Daoy (cell line): ENCODE measurements around the gene TAGLN3. TPM values are rescaled to one million over a fixed set of nuclear protein-coding genes. Genes with fewer than 3 reads are reported as not detected.

Experiments used
- DNase-seq: peaks from one replicate; pipeline ENCODE4 v3.0.0-alpha.2; 2015; ENCODE audit warnings: low read depth
- total RNA-seq: library from RNA; depleted of rRNA; stranded (reverse); fragments of >200 nt; shearing (Covaris generic); gene quantifications from 2 replicates; pipeline ENCODE4 v1.2.3, GENCODE V29; 2014

Gene TAGLN3
- total RNA-seq, 1 experiment from 2014 or later: 0.80 TPM

DNA sequence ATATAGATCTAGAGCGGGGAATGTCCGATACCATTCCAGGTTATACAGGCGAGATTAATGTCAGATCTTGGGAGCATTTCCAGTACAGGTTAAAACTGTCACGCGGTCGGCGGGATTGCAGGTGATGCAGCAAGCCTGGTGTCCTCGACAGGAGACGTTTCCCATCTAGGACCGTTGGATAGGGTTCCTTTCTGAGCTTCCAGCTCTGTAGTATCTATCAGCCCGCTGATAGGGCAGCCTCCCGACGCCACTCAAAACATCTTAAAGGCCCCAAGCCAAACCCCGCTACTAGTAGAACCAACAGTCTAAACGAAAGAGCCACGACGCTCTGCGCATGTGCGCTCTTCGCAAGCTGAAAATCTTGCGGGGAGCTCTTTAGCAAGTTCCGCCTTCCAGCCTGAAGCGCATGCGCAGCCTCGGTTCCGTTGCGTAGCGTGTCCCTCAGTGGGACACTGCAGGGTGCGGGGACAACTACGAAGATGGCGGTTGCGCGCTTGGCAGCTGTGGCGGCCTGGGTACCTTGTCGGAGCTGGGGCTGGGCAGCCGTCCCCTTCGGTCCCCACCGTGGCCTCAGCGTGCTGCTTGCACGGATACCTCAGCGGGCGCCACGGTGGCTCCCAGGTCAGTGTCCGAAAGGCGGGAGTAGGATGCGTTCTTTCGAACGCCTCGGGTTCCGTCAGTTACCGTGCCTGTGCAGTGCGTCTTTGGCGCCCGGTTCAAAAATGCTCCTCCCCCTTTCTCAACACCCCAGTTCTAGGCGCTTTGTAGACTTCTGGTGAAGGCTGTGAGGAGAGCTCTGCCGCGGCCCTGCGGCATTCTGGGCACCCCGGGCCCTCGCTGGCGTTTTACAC, 19.9 kb upstream of the TAGLN3 start, which contains the start of gene ABHD10:
ABHD10 (plus strand) TSS at position 444 of the 851 bp plus-strand sequence; CDS start at position 480, 36 bp downstream.
- peak; percentile 99 for DNase-seq

DNA sequence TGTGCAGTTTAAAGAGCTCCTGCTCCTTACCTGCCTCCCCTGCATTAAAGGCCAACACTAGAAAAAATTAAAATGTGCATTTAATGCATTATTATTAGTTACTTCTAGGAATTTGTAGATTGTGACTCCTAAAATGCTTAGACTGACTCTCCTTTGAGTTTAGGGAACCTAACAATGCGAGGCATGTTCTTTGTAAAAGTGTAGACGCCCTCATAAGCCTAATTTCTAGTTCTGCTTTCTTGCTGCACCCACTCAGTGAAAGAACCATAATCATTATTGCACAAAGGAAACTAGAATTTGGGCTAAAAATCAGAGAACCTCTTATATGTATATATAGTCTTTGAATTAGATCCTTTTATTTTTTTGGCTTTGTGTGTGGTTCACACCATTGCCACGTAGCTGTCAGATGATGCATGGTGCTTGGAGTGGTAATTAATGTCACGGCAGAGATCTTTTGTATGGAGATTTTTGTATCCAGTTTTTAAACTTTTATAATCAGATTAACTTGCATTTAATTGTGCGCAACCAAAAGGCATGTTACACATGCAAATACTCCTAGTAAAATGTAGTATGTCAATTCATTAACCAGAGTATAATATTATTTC, 19.2 kb upstream of the TAGLN3 start:
- peak; percentile 21 for DNase-seq

DNA sequence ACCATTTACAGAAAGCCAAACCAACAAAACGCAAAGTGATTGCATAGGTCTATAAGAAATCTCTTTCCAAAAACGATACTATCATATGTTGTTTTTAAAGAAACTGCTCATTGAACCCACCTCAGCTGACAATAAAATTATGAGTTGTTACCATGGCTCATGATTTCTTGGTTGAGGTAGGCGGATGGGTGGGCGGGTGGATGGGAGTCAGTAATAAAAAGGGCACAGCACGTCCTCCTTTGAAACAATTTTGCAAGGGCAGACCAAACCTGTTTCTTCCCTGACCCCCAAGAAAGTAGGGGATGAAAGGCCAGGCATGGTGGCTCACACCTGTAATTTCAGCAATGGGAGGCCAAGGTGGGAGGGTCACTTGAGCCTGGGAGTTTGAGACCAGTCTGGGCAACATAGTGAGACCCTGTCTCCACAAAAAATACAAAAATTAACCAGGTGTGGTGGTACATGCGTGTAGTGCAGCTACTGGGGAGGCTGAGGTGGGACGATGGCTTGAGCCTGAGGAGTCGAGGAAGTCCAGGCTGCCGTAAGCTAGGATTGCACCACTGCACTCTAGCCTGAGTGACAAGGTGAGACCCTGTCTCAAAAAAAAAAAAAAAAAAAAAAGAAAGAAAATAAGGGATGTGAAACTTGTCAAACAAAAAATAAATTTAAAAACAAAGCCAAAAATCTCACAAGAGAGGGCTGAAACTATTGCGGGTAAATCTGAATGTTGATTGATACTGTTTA, 17.8 kb upstream of the TAGLN3 start:
- DNase-seq: no peak

DNA sequence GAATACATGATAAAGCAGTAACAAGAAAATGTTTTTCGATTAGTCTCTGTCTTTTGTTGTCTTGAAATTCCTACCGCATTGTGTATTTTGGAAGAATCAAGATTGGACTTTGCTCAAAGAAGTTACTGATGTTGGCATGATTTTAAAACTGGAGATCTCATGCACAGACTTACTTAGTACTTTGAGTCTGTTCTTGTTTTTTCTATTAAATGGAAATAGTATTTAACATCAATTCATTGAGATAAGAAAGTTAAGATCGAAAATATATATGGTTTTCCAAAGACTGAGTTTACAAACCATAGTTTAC, 17.3 kb upstream of the TAGLN3 start:
- DNase-seq: no peak

DNA sequence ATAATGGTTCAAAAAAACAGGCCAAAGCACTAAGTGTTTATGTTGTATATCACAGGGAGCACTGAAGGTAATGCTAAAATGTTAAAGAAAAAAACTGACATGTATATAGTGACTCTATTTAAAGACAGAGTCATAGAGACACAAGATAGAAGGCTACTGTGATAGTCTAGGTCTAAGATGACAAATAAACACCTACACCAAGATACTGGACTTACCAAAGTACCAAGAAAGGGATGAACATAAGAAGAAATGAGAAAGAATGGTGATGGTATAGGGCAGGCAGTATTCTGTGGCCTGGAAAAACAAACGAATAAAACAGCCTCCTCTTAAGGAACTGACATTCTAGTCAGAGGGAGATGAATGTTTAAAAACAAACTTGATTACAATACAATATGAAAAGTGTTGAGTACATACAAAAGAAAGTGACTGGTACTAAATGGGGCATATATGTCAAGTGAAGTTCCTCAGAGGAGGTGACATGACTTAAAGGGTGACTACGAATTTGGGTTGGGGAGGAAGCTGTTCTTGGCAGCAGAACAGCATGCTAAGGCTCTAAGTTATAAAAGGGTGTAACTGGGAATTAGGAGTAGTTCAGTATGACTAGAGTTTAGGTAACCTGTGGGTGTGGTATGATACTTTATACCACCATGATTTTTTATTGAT, 14.0 kb upstream of the TAGLN3 start:
- DNase-seq: no peak

DNA sequence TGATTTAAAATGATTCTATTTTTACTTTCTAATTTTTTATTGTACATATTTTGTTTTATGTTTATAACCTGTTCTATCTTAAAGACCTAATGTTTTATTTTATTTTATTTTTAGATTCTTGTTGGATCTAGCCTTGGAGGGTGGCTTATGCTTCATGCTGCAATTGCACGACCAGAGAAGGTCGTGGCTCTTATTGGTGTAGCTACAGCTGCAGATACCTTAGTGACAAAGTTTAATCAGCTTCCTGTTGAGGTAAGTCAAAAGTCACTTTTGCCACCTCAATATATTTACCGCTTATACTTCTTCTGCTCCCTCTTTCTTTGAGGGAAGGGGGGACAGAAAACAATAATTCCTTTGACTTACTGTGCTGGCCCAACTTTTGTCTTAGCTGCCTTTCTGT, 11.9 kb upstream of the TAGLN3 start:
- DNase-seq: no peak

DNA sequence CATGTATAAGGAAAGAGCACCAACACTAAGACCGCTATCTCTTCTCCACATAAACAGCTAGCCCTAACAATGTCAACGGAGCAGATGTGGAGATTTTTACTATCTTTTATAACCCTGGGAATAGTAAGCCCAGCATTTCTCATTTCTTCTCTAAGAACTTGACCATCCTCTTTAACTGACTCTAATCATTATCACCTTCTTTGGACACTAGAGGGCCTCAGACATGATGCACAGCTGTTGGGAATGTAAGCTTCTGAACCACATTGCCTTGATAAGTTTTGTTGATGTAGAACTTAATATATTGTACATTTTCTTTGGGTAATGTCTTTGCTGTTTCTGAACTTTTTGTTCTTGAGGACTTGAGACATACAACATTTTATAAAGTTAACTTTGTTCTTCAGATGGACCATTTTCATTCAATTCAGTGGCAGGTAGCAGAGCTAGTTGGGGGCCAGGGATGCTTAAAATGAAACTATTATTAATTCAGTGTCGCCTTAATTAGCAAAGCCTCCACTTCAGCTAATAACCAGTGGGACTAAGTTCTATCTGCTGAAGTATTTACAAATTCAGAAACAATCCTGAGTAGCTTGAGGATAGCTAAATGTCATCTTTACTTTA, 9.6 kb upstream of the TAGLN3 start:
- DNase-seq: peak; percentile 46

DNA sequence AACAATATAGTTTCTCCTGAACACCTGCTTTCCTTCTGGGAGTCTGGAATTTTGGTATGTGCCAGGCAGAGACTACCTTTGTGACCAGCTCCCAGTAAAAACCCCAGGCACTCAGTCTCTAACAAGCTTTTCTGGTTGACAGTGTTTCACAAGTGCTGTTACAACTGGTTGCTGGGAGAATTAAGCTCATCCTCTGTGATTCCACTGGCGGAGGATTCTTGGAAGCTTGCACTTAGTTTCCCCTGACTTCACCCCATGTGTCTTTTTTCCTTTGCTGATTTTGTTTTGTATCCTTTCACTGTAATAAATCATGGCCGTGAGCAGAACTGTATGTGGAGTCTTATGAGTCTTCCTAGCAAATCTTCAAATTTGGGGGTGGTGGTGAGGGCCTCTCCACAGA, 5.7 kb upstream of the TAGLN3 start:
- DNase-seq: no peak

DNA sequence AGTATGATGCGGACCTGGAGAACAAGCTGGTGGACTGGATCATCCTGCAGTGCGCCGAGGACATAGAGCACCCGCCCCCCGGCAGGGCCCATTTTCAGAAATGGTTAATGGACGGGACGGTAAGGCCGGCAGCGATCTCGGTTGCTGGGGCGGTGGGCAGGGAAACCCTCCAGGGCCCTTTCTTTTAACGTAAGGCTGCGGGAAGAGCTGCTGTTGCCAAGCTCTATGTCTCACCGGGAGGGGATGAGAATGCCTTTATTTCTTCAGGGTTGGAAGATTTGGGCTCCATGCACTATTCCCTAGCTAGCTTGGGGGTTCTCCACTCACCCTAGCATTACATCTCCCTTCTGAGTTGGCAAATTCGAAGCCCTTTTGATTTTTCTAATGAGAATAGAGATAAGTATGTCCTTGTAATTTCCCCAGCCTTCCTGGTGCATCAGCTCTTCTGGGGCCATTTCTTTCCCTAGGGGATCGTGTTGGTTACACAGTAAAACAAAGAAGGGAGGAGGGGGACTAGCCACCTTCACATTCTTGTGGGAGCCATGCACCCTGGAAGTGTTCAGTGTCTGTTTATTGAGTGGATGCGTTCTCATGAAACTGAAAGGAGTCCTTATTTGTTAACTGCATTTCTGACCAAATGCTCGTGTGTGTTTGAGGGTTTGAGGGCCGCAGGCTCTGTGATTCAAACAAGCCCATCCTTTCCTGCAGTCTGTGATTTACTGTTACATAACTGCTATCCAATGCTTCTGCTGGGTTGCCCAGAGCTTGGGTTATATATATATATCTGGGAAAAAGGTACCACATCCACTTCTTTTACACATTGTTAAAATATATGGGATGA, 982 bp downstream of the TAGLN3 start:
- no peak for DNase-seq

DNA sequence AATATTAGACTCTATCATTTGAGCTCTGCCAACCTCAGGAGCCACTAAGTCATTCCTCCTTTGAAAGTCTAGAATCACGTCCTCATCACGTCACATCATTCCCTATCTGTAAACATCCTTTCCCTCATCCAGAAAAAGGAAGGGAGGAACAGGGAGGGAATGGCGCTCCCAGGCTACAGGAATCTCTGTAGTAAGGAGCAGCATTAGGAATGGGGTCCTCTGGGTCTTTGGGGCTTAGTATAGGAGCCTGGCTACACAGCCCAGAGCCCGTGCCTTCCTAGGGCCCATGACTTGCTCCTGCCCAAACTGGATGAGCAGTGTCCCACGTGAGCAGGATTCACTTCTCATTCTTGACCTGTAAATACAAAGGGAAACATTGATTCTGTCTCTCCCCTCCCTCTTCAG, 1.6 kb downstream of the TAGLN3 start:
- no peak for DNase-seq

DNA sequence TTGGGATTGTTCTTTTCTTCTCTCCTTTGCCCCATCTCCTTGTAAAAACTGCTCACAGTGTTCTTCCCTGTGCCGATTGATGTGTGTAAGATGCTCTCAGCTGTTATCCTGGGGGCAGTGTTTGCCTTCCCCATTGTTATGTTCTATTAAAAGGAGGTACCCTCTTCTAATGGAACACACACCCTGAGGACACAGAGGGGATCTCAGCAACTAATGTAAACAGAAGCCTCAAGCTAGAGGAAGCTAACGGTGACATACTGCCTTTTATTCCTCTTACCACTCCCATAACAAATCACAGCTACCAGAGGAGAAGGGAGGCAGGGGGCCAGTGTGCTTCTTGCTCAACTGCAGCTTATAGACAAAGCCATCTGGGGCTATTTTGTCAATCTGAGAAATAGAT, 2.2 kb downstream of the TAGLN3 start:
- no peak for DNase-seq

DNA sequence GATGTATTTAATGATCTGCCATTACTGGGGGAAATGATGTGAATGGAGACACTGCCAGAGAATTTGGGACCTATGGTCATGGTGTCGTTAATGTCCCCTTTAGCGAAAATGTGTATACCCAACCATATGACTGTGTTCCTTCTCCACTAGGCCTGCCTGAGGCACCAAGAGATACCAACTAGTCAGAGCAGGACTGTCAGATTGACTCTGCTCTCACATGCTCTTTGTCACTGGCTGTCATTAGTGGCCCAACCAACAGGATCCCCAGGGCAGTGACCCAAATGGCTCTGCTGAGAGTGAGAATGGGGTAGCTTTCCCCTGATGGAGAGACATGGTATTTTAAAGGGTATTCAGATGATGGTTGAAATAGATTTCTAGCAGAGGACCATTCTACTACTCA, 2.8 kb downstream of the TAGLN3 start:
- no peak for DNase-seq

DNA sequence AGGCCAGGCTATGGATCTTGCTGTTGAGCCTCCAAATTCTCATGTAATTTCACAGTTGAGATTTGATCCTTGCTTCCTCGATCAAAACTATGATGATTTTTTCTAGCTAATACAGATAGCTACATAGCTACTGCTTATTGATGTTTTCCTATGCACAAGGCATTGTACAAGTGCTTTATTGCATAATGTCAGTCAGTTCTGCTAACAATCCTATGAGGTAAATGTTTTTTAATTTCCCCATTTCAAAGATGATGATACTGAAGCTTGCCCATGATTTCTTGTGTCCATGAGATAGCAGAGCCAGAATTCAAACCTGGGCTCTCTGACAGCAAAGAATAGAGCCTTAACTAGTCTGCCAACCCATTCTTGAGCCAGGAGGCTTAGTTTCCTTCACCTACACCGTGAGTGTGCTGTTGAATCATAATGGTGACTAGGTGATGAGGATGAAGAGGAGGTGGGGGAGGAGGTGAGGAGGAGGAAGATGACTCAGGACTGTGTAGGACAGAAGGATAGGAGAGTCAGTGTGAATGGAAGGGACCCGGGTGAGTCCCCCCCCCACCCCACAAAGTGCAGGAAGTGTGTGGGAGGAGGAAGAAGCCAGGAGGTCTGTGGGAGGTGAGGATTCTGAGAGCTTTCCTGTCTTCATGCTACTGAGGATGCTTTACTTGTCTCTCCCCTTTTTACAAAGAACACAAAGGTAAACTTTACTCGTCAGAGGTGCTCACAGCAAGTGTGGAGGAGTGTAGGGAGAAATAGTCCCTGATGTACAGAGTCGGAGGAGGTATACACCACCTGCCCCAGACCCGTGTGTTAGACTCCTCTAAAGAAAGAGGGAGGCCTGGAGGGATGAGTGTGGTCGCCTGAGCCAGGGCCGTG, 3.6 kb downstream of the TAGLN3 start:
- peak; percentile 77 for DNase-seq

DNA sequence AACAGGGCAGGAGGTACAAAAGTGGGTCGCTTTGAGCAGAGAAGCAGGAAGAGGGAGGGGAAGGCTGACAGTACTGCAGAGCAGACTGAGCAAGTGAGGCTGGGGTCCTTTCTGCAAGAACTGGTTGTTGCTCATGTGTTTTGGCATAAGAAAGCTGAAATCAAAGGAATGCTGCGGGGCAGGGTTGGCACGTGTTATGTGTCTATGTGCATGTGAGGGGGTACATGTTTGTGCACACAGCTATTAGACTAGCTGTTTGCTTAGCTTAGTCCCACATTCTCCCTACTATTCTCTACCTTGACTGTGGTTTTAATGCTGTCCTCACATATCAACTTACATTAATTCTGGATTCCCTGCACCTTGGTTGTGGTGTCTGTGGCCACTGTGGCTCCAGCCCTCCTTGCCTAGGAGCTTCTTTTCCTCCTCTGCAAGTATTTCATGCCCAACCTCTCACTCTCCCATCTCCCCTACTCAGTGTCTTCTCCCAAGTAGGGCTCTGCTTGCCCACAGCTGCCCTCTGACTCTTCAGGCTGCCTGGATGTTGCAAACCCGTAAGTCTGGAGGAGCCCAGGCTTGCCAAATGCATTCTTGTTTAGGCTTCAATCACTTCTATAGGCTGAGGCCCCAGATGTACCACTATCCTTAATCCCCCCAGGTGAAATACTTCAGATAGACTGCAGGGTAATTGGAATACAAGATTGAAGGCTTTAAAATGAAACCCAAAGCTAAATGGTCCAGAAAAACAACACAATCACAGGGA, 4.8 kb downstream of the TAGLN3 start:
- DNase-seq: no peak

DNA sequence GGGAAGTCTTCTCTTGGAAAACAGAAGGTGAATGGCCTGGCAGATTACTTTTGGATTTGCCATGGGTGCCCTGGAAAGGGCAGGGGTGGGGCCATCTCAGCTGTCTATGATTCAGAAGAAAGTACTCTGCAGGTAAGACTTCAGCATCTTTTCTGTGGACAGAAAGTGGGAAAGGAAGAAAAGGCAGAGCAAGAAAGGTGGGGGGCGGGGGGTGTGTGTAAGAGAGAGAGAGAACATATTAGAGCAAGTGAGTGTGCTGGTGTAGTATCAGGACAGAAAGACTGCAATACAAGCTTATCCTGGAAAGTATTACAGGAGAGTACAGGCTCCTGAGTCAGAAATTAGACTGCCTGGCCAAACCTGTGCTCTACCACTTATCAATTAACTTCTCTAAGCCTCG, 5.5 kb downstream of the TAGLN3 start:
- DNase-seq: no peak

DNA sequence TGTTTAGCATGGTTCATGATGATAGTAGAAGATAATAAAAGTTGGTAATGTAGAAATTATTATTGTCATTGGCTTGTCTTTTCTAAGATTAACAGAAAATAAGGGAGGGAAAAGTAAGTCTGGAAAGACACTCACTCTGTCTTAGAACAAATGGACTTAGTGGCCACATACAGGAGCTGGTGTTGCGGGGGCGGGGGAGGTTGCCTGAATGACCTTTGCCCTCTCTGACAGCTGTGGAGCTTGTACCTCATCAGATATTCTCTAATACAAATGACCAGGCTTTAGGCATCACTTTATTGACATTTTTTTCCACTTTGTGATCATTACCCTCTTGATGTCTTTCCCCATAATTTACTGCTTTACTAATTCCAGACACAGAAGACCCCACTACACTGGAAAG, 5.9 kb downstream of the TAGLN3 start:
- no peak for DNase-seq

DNA sequence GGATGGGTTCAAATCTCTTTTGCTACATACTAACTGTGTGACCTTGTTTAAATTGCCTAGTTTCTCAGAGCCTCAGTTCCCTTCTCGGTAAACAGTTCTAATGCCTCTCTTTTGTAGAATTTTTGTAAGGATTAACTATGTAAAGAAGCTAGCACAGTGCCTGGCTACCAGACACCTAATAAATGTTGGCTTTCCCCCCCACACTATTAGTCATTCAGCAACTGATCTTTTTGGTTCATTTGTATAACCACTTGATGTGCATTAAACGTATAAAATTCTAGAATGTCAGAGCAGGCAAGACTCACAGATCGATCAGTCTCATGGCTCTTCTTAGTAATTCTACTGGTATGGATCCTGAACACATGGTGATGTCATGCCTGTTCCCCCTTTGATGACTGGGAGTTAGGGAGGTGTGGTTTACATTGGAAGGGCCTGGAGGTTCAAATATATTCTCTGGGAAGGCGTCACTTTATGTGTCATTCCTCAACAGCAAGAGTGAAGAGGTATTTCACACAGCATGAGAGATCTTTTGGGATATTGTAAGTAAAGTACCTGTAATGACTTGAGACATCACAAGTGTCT, 6.5 kb downstream of the TAGLN3 start:
- peak; percentile 32 for DNase-seq

DNA sequence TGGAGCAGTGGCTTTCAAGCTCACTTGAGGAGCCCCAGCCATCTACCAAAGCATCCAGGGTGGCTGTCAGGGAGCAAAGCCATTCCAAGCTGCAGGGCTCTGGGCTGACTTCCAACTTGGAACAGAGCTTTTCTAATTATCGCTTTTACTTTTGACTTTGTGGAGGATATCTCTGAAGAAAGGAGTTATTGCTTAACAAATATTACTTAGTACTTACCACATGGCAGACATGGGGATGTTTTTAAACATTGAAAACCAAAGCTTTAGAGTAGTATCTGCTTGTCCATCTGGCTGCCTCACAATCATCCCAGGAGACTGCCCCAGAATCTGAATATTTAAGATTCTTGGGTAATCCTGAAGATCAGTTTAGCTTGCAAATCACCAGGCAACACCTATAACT, 8.9 kb downstream of the TAGLN3 start:
- DNase-seq: no peak

DNA sequence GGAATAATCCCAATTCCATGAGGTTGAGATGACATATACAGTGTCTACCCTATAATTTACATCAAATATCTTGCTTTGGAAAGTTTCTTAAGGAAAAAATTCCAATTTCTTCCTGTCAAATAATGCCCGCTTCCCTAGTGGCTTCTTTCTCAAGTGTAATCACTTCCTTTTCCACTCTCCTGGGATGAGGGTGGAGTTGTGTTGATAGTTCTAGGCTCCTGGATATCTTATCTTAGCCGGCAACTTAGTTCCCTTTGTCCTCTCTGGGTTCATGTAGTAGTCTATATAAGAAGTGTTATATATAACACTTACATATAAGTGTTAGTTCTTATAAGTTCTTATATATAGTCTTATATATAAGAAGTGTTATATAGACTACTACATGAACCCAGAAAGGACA, 10.9 kb downstream of the TAGLN3 start:
- DNase-seq: no peak
